Calu3 (cell line): ENCODE data around the gene PIGZ. TPM values are rescaled to one million over a fixed set of nuclear protein-coding genes. Genes with fewer than 3 reads are reported as not detected.

Experiments used
- BruUV-seq: library from RNA; stranded (reverse); fragments of 400-500 nt; replicated peaks from 2 replicates; lab custom pipeline; 2021; lab: Mats Ljungman, UMichigan
- CTCF ChIA-PET: fragments of 300-600 bp; sonication (Branson Sonifier 250); formaldehyde crosslinking; loops from one replicate; lab custom pipeline; 2022; ENCODE audit warnings: antibody characterized with exemption; lab: Charles Lee
- DNase-seq: peaks from one replicate; pipeline ENCODE4 v3.0.0; 2022
- H3K27ac Mint-ChIP-seq: one replicate; pipeline ENCODE4 v1.8.0; 2022; ENCODE audit warnings: mixed read lengths; ENCODE audit not compliant: unreplicated experiment
- H3K27me3 Mint-ChIP-seq: one replicate; pipeline ENCODE4 v1.8.0; 2022; ENCODE audit warnings: mixed read lengths; ENCODE audit not compliant: unreplicated experiment
- H3K36me3 Mint-ChIP-seq: one replicate; pipeline ENCODE4 v1.8.0; 2022; ENCODE audit warnings: mild to moderate bottlenecking, moderate library complexity, mixed read lengths; ENCODE audit not compliant: insufficient read depth, unreplicated experiment
- H3K4me1 Mint-ChIP-seq: one replicate; pipeline ENCODE4 v1.8.0; 2022; ENCODE audit warnings: mild to moderate bottlenecking, low read depth, mixed read lengths; ENCODE audit not compliant: unreplicated experiment
- H3K4me3 Mint-ChIP-seq: one replicate; pipeline ENCODE4 v1.8.0; 2022; ENCODE audit warnings: mild to moderate bottlenecking, low read depth, moderate library complexity, mixed read lengths; ENCODE audit not compliant: unreplicated experiment
- H3K9me3 Mint-ChIP-seq: one replicate; pipeline ENCODE4 v1.8.0; 2022; ENCODE audit warnings: low read depth, mixed read lengths; ENCODE audit not compliant: unreplicated experiment
- intact Hi-C: fragments of 100-400 bp; cut with micrococcal nuclease; formaldehyde crosslinking; loops from one replicate; pipeline ENCODE4 v1.10.0; 2022; ENCODE audit not compliant: unreplicated experiment
- total RNA-seq: library from RNA; stranded (reverse); gene quantifications from 2 replicates; pipeline ENCODE4 v1.2.3, GENCODE V29; 2022
- TF ChIP-seq, protein P1 (sequence below): fragments of 200-600 bp; IDR thresholded peaks from one replicate; pipeline ENCODE4 v1.8.0; 2022; ENCODE audit warnings: antibody characterized with exemption; ENCODE audit not compliant: unreplicated experiment

The PIGZ gene
- total RNA-seq, 1 experiment from 2014 or later: 6.7 TPM

DNA sequence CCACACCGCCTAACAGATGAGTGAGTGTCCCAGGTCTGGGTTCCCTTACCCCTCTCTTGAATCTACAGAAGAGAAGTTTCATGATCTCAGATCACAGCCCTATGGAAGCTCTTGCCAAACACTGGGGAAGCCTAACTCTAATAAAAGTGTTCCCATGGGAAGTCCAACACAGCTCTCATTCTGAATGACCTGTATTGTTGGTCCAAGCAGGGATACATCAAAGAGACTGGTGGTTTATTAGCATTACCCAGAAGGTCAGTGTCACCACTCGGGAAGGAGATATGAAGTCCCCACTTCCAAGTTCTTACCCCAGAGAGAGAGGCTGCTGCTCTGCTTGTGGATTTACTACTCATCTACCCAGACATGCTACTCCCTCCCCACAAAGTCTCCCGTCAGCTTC lies 17.3 kb downstream of the PIGZ start:
- H3K4me1 Mint-ChIP-seq: no peaks in the 10 kb centered on the region

GRCh38 chr3:196949750-196950149 lies 18.9 kb downstream of the PIGZ start:
- CTCF ChIA-PET: no interaction called here

More for the DNA sequence above, 17.3 kb downstream of the PIGZ start:
- CTCF ChIA-PET: no interaction called here
- Mint-ChIP-seq H3K9me3 (no peaks in the 10 kb centered on the region), H3K4me3 (no peak overlapping the region), H3K36me3 (peaks cover 13% of the 10 kb centered on the region), H3K27ac (no peak overlapping the region), H3K27me3 (no peaks in the 10 kb centered on the region)
- BruUV-seq: no TSS peak
- DNase-seq: no peak
- intact Hi-C loops: no loop called here
- TF ChIP-seq, protein P1, sequence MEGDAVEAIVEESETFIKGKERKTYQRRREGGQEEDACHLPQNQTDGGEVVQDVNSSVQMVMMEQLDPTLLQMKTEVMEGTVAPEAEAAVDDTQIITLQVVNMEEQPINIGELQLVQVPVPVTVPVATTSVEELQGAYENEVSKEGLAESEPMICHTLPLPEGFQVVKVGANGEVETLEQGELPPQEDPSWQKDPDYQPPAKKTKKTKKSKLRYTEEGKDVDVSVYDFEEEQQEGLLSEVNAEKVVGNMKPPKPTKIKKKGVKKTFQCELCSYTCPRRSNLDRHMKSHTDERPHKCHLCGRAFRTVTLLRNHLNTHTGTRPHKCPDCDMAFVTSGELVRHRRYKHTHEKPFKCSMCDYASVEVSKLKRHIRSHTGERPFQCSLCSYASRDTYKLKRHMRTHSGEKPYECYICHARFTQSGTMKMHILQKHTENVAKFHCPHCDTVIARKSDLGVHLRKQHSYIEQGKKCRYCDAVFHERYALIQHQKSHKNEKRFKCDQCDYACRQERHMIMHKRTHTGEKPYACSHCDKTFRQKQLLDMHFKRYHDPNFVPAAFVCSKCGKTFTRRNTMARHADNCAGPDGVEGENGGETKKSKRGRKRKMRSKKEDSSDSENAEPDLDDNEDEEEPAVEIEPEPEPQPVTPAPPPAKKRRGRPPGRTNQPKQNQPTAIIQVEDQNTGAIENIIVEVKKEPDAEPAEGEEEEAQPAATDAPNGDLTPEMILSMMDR: no peak

DNA sequence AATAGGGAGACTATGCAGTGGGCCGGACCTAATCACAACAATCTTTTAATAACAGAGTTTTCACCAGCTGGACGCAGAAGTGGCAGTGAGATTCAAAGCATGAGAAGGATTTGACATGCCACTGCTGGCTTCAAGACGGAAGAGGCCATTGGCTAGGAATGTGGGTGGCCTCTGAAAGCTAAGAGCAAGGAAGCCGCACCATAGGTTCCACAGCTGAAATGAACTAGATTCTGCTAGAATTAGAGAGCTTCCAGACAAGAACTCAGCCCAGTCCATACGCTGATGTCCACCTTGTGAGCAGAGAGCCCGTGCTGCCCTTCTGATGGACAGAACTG lies 19.4 kb downstream of the PIGZ start:
- no peak overlapping the region for H3K4me3 Mint-ChIP-seq
- H3K27me3 Mint-ChIP-seq: no peaks in the 10 kb centered on the region
- H3K4me1 Mint-ChIP-seq: no peaks in the 10 kb centered on the region
- no peak overlapping the region for H3K27ac Mint-ChIP-seq
- TF ChIP-seq, protein P1: no peak
- intact Hi-C loops: loop anchor here (10.0 kb wide), 1 partner anchor 344 kb away; no protein-coding TSS in a partner anchor
- no TSS peak for BruUV-seq
- peaks cover 24% of the 10 kb centered on the region for H3K36me3 Mint-ChIP-seq
- CTCF ChIA-PET: no interaction called here
- no peak for DNase-seq
- no peaks in the 10 kb centered on the region for H3K9me3 Mint-ChIP-seq

More at GRCh38 chr3:196949750-196950149, 18.9 kb downstream of the PIGZ start:
- intact Hi-C loops: loop anchor here (10.0 kb wide), 1 partner anchor 345 kb away; no protein-coding TSS in a partner anchor
- Mint-ChIP-seq H3K9me3 (no peaks in the 10 kb centered on the region), H3K4me3 (no peak overlapping the region), H3K27me3 (no peaks in the 10 kb centered on the region), H3K27ac (no peak overlapping the region), H3K4me1 (no peaks in the 10 kb centered on the region), H3K36me3 (peaks cover 22% of the 10 kb centered on the region)
- BruUV-seq: no TSS peak
- TF ChIP-seq, protein P1: no peak
- DNase-seq: no peak

DNA sequence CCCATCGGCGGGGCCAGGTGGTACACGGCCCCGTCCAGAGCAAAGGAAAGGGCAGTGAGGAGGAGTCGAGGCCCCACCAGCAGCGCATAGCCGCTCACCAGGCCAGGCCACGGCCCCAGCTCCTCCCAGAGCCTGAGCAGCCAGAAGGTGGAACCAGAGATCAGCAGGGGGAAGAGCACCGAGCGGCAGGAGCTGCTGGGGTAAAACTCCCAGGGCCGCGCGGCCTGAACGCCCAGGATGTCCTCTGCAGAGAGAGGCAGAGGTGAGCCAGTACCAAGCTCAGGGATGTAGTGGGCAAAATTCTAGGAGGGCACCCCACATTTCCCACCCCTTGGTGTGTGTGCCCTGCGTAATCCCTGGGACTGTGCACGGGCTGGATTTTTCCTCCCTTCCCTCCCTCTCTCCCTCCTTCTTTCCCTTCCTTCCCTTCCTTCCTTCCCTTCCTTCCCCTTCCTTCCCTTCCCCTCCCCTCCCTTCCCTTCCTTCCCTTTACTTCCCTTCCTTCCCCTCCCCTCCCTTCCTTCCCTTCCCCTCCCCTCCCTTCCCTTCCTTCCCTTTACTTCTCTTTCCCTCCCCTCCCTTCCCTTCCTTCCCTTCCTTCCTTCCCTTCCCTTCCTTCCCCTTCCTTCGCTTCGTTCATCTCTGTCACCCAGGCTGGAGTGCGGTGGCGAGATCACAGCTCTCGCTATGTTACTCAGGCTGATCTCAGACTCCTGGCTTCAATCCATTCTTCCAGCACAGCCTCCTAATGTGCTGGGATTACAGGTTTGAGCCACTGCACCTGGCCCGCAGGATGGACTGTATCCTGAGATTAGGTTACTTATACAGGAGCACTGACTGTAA lies 20.0 kb downstream of the PIGZ start:
- intact Hi-C loops: loop anchor here (10.0 kb wide), 1 partner anchor 344 kb away; no protein-coding TSS in a partner anchor
- no peaks in the 10 kb centered on the region for H3K9me3 Mint-ChIP-seq
- H3K36me3 Mint-ChIP-seq: peaks cover 29% of the 10 kb centered on the region

More for the DNA sequence above, 20.0 kb downstream of the PIGZ start:
- DNase-seq: no peak
- H3K4me3 Mint-ChIP-seq: no peak overlapping the region
- H3K27me3 Mint-ChIP-seq: no peaks in the 10 kb centered on the region
- CTCF ChIA-PET: interaction anchor here (0.9 kb wide), 1 partner anchor 11 kb away, joined by 4 read pairs; no protein-coding TSS in a partner anchor
- TF ChIP-seq, protein P1: no peak
- no peaks in the 10 kb centered on the region for H3K4me1 Mint-ChIP-seq
- no TSS peak for BruUV-seq
- H3K27ac Mint-ChIP-seq: no peak overlapping the region
